GM21529 (cell line): ENCODE results near the gene PCDH18.
"Not testable (repeated sequence)": the region's sequence is repeated elsewhere in the genome, so short reads cannot be mapped to it uniquely, and the experiment has no call there.

Source experiments
- ATAC-seq: cut with Tn5 transposase; IDR thresholded peaks from one replicate; pipeline ENCODE4 v1.9.1; 2021; ENCODE audit not compliant: unreplicated experiment

The PCDH18 gene

DNA sequence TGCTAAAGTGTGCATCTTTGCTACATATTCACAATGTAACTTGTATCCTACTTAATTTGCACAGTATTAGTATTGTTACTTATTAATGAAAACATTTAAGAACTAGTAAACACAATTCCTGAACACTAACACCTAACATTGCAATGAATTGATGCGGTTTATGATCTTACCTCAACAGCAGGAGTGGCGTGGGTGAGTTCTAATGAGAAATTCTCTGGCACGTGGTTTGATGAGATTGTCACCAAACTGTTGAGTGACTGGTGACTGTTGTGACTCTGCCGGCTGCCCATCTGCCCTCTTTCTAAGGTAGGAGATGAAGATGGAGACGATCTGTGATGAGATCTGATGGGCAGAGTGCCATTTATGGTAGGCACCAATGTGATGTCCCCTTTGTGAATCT, 2.9 kb downstream of the PCDH18 start:
- ATAC-seq = no peak

GRCh38 chr4:137528673-137529072, 3.6 kb downstream of the PCDH18 start:
- ATAC-seq = no peak

DNA sequence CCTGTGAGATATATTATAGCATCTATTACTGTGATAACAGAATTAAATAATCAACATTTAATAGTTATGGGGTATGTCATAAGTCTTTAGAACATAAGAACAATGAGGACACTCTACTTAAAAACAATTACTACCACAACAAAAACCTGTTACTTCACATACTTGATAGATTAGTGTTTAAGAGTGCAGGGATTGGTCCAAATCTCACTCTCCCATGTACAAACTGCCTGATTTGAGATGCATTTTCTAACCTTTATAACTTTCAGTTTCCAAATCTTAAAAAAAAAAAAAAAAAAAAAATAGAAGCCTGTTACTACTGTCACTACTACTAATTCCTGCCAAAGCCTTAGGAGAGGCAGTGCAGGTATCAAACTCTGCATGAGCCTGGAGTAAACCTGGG, 5.6 kb downstream of the PCDH18 start:
- ATAC-seq = no peak

- ATAC-seq = no peak
Observed at GRCh38 chr4:137524725-137525369, 7.4 kb downstream of the PCDH18 start.

- no peak for ATAC-seq
Observed at GRCh38 chr4:137523329-137523728, 9.0 kb downstream of the PCDH18 start.

DNA sequence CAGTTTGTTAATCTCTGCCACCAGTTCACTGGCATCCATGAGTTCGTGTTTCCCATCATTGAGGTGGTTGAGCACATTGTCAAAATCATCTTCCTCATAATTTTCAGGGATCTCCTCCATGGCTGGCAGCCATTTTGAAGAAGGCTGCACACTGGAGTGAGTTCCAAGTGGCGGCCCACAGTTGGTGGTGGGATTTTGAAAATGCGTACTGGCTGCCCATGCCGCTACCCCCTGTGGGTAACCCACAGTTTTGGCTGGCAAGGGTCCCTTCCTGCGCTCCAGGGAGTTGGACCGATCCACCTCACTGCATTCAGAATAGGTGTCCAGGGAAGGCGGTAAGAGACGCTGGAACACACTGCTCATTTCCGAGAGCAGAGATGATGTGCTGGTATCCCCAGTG, 11.2 kb downstream of the PCDH18 start:
- ATAC-seq = no peak

DNA sequence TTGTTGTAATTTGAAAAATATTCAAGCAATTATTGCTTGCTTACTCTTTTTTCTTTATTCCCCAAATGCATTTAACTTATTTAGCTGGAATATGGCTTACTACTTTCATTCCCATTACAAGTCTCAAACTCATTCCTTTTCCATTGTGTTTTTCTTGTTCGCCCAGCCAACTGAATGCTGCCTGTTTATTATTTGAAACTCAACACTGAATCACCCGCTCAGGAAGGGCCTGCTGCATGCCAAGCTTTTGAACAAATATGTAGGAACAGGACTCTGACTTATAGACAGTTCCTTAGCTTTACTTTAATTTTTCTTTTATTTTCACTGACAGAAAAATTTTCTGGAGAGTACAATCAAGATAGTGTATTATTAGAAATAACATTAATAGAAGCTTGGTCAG, 12.9 kb downstream of the PCDH18 start:
- no peak for ATAC-seq

DNA sequence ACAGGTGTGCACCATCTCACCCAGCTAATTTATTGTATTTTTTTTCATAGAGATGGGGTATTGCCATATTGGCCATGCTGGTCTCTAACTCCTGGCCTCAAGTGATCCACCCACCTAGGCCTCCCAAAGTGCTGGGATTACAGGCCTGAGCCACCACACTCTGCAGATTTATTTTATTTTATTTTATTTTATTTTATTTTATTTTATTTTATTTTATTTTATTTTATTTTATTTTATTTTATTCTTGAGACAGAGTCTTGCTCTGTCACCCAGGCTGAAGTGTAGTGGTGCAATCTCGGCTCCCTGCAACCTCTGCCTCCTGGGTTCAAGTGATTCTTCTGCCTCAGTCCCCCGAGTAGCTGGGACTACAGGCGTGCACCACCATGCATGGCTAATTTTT, 15.0 kb downstream of the PCDH18 start:
- ATAC-seq = not testable (repeated sequence)

DNA sequence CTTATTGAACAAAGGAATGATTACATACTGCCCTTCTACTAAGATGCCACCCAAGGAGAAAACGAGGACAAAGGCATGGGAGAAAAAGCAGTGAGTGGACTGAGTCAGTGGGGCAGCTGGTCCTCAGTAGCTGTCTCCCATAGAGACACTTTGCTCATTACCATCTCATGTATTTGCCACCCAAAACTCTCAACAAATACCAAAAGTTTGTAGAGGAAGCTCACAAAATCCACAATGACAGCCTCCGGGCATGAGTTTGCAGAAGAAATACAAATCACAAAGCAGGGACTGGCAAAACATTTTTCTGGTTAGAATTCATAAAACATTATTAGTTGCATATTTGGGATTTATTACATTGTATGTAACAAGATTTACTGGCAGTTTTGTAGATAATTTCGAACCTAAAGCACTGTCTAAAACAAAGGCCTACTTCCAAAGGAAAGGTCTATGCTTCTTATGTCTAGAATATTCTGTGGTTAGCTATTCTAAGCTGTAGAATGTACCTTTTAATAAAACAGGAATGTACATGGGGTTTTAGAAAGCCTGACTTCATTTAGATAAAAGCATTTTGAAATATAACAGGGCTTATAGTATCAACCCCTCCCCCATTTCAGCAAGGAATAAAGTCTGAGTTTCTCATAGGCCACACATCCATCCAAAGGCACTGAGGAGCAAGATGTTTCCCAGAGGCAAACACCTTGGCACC, 17.7 kb downstream of the PCDH18 start:
- no peak for ATAC-seq

DNA sequence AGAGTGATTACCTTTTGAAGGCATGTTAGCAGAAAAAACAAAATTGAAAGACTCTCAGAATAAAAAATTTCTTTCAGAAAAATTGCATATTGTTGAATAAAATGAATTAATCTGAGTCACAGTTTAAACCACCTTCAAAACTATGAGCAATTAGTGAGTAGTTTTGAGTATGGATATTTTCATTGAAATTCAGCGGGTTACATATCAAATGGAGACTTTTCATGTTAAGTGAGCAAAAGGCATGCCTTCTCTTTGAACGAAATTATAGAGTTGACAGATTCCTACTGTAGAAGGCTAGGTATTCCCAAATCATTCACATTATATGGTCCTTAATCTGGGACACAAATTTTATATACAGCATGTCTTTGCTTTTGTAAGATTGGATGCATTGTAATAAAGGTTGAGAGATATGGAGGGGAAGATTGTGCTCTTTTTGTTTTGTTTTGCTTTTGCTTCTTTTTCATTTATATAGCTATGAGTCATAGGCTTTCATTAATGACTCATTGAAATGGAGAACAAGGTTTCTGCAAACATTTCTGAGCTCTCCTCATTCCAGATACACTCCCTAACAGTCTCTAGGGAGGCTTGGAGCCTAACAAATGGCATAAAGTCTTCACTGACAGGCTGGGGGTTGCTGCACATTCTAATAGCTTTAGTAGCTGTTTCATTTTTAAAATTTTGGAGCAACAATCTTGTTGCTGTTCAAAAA, 21.6 kb downstream of the PCDH18 start:
- ATAC-seq = no peak

DNA sequence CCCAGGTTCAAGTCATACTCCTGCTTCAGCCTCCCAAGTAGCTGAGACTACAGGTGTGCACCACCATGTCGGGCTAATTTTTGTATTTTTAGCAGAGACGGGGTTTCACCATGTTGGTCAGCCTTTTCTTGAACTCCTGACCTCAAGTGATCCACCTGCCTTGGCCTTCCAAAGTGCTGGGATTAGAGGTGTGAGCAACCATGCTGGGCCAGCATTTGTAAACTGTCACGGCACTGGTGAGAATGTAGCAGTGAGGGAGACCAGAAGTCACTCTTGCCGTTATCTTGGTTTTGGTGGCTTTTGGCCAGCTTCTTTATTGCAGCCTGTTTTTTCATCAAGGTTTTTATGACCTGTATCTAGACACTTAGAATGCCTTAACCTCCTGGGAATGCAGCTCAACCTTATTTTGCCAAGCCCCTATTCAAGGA, 22.4 kb downstream of the PCDH18 start:
- no peak for ATAC-seq

GRCh38 chr4:137502339-137503129, 29.8 kb downstream of the PCDH18 start:
- no peak for ATAC-seq

DNA sequence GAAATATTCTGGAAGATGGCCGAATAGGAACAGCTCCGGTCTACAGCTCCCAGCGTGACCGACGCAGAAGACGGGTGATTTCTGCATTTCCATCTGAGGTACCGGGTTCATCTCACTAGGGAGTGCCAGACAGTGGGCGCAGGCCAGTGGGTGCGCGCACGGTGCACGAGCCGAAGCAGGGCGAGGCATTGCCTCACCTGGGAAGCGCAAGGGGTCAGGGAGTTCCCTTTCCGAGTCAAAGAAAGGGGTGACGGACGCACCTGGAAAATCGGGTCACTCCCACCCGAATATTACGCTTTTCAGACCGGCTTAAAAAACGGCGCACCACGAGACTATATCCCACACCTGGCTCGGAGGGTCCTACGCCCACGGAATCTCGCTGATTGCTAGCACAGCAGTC, 36.0 kb downstream of the PCDH18 start:
- ATAC-seq = not testable (repeated sequence)

- no peak for ATAC-seq
Observed at GRCh38 chr4:137495578-137495977, 36.7 kb downstream of the PCDH18 start.

DNA sequence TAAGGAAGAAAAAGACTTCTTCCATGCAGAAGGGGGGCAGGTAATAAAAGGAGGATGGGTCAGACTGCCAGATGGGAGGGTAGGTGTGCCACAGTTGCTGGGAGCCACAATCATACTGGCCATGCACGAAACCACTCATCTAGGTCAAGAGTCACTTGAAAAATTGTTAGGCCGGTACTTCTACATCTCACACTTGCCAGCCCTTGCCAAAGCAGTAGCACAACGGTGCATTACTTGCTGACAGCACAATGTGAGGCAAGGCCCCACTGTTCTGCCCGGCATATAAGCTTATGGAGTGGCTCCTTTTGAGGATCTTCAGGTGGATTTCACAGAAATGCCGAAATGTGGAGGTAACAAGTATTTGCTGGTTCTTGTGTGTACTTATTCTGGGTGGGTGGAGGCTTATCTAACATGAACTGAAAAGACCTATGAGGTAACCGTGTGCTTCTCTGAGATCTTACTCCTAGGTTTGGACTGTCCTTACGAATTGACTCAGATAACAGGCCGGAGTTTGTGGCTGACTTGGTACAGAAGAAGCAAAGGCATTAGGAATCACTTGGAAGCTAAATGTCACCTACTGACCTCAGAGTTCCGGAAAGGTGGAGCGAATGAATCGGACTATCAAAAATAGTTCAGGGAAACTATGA, 48.9 kb downstream of the PCDH18 start:
- not testable (repeated sequence) for ATAC-seq

GRCh38 chr4:137479657-137480056, 52.6 kb downstream of the PCDH18 start:
- ATAC-seq = not testable (repeated sequence)

- ATAC-seq = no peak
Observed at GRCh38 chr4:137476345-137476744, 55.9 kb downstream of the PCDH18 start.

DNA sequence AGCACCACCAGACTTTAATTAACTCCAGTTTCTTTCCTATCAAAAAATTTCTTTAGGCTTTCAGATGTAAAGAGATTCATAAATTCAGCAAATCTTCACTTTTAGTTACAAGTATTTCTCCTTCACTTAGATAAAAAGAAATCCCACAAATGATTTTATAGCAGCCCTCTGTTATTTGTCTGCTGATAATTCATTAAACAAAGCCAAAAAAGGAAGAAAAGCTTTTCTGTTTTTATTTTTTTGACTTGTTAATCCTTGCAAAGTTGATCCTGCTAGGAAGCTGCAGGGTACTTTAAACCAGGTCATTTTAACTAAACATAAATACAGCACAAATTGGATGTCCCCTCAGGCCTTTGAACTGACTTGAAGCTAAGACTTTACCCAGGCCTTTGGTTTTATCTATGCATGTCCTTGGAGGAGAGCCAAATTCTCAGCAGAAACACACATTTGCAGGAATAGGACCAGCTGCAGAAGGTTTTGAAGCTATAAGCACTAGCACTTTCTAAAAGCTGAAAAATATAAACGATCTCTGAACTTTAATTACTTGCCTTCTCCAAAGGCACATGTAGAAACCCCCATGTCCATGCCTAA, 57.5 kb downstream of the PCDH18 start:
- ATAC-seq = no peak

GRCh38 chr4:137471895-137472294, 60.4 kb downstream of the PCDH18 start:
- no peak for ATAC-seq

GRCh38 chr4:137471461-137471860, 60.8 kb downstream of the PCDH18 start:
- ATAC-seq = no peak
